NCI-H146 treated with DMSO at 0.1 percent for 48 hours (cell line): Measurements from ENCODE around the gene PLEKHM1.
"Not testable (repeated sequence)": the region's sequence is repeated elsewhere in the genome, so short reads cannot be mapped to it uniquely, and the experiment has no call there.

Experiments
- DNase-seq: peaks from one replicate; lab custom pipeline; 2025; ENCODE audit not compliant: unreplicated experiment; lab: John Stamatoyannopoulos, UW

PLEKHM1 gene

GRCh38 chr17:45461524-45462327, 28.8 kb downstream of the PLEKHM1 start:
- not testable (repeated sequence) for DNase-seq

GRCh38 chr17:45460422-45460821, 30.1 kb downstream of the PLEKHM1 start:
- DNase-seq = not testable (repeated sequence)

DNA sequence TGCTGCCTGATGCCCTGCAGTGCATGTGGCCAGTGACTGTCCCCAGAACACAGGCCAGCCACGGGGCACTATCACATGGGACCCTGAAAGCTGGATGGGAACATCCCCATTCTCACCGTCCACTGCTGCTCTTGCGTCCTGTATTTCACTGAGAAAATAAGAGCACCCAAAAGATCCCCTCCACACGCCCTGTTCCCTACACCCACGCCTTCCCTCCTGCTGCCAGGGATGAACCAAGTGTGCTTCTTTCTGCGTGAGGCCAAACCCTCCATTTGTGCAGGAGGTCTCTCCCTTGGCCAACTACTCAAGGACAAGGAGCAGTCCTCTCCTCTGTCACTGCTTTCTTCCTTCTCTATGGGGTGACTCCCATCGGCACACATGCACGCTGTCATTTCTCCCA, 36.2 kb downstream of the PLEKHM1 start:
- not testable (repeated sequence) for DNase-seq

DNA sequence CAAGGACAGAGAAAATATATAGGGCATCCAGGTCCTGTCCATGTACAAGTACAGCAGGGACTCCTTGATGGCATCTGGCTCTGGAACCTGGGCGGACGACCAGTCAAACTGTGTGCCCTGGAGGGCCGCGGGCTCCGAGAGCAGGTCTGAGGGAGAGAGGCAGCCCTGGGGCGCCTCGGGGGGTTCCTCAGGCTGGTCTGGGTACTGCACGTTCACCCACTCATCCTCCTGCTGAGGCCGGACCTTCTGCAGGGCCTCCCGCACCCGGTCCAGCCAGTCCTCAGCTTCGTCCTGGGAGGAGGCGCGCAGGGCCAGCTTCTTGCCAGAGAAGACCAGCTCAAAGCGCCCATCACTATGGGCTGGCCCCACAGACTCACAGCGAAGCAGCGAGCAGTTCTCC, 36.8 kb downstream of the PLEKHM1 start:
- not testable (repeated sequence) for DNase-seq

GRCh38 chr17:45453225-45453534, 37.3 kb downstream of the PLEKHM1 start:
- DNase-seq = not testable (repeated sequence)

DNA sequence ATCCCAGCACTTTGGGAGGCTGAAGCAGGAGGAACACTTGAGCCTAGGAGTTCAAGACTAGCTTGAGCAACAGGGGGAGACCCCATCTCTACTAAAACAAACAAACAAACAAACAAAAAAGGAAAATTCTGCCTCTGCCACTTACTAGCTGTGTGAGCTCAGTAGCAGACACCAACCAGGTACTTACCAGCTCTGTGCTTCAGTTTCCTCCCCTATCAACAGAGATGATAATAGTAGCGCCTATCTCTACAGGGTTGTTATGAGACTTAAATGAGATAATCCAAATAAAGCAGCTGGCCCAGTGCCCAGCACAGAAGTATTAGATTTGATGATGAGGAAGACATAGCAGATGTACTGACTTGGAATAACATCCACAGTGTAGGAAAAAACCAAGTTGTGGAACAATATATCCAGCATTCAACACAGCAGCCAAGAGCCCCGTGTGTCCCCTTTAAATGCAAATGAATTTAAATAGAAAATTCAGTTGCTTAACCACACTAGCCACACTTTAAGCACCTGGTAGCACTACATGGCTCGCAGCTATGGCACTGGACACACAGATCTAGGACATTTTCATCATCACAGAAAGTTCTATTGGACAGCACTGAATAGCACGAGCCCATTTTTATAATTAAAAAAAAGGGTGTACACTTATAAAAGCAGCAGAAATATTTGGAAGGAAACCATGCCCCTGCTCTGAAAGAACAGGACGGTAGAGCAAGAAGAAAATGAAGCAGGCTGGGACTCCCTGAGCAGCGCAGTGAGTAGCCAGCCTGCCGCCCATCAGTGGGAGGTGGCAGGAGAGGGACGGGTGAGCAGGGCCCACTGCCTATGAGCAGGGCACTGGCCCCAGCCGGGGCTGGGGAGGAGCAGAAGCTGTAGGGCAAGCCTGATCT, 37.9 kb downstream of the PLEKHM1 start:
- not testable (repeated sequence) for DNase-seq

- not testable (repeated sequence) for DNase-seq
These were observed 38.9 kb downstream of the PLEKHM1 start for GRCh38 chr17:45451660-45452059.

DNA sequence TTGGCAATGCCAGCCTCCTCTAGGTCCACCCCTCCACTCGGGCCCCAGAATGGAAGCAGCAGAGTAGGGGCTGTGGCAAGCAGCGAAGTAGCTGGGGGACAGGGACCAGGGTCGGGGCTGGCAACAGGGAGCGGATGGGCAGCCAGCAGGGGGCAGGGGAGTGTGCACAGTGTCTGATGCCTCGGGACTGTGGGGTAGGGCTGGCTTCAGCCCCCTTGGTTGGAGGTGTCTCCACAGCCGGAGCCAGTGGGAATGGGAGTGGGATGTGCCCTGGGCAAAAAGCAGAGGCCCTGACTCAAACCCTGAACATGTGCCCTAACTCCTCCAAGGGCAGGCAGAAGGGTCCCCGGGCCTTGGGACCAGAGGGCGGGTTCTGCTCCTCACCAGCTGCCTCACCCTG, 39.4 kb downstream of the PLEKHM1 start:
- DNase-seq = no peak

DNA sequence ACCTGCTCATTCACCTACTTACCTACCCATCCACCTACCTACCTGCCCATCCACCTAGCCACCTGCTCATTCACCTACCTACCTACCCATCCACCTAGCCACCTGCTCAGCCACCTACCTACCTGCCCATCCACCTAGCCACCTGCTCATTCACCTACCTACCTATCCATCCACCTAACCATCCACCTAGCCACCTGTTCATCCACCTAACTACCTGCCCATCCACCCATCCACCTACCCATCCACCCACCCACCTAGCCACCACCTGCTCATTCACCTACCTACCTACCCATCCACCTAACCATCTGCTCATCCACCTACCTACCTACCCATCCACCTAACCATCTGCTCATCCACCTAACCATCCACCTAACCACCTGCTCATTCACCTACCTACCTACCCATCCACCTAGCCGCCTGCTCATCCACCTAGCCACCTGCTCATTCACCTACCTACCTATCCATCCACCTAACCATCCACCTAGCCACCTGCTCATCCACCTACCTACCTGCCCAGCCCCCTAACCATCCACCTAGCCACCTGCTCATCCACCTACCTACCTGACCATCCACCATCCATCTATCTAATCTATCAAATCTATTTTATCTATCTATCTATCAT, 40.7 kb downstream of the PLEKHM1 start:
- not testable (repeated sequence) for DNase-seq

DNA sequence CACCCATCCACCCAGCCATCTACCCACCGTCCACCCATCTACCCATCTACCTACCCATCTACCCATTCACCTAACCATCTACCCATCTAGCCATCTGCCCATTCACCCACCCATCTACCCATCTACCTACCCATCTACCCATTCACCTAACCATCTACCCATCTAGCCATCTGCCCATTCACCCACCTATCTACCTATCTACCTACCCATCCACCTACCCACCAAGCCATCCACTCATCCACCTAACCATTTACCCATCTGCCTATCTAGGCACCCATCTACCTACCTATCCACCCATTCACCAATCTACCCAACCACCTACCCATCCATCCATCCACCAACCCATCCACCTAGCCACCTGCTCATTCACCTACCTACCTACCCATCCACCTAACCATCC, 41.3 kb downstream of the PLEKHM1 start:
- DNase-seq = not testable (repeated sequence)

DNA sequence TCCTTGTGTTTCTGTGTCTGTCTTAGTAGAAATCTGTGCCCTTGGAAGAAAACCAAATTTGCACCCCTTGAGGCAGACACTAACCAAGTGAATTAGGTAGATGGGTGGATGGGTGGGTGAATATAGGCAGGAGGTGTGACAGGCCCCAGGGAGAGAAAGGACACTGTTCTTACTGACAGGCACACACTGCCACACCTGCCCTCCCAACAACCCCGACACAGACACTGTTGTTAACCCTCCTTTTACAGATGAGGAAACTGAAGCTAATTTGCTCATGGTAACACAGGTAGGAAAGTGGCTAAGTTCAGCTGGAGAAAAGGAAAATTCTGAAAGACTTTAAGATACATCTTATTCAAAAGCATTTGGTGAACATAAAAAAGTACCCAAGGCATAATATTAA, 42.0 kb downstream of the PLEKHM1 start:
- not testable (repeated sequence) for DNase-seq

GRCh38 chr17:45448066-45448465, 42.5 kb downstream of the PLEKHM1 start:
- not testable (repeated sequence) for DNase-seq

GRCh38 chr17:45447650-45448049, 42.9 kb downstream of the PLEKHM1 start:
- DNase-seq = not testable (repeated sequence)

DNA sequence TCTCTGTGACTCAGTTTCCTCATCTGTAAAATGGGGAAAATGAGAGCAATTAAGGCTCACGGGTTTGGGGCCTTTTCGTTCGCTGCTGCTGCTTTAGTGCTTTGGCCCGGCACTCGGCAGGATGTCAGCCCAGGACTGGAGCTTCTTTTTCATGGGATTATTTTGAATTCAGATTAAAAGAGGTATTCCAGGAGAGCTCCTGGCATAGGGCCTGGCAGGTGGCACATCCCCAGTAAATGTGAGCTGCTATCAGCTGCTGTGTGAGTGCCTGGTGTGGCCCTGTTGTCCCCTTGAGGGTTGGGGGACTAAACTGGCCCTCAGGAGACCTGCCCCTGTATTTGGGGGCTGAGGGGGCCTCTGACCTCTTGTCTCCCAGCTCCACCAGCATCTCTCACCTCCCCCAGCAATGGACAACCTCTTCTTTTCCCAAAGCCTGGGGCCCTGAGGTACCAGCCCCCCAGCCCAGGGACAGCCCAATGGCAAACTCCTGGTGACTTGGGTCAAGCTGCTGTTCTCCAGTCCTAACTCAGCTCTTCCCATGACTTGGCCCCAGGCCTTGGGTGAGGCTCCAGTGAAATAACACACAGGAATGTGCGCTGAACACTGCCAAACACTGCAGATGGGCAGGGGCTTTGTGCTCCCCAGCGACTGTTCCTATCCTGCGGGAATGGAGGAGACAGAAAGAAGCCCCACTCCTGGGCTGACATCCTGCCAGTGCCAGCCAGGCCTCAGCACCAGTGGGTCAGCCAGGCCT, 43.5 kb downstream of the PLEKHM1 start:
- DNase-seq = not testable (repeated sequence)

GRCh38 chr17:45445901-45446743, 44.4 kb downstream of the PLEKHM1 start:
- not testable (repeated sequence) for DNase-seq

- DNase-seq = not testable (repeated sequence)
These were observed 45.4 kb downstream of the PLEKHM1 start for GRCh38 chr17:45444856-45445820.

DNA sequence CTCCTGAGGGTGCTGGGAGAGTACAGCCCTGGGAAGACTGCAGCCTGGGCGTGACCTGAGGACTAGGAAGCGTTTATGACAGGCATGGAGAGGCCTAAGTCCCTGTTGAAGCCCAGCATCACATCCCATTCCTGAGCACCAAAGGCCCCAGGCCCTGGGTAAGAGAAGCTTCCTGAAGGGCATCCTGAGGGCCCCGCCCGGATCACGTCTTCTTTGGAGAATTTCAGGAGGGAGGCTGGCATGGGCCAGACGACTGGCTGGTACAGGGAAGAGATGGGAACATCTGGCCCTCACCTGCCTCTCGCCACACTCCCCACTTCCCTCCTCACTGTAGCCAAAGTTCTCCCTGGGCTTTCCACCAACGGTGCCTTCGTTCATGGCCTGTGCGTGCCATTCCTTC, 46.2 kb downstream of the PLEKHM1 start:
- not testable (repeated sequence) for DNase-seq

DNA sequence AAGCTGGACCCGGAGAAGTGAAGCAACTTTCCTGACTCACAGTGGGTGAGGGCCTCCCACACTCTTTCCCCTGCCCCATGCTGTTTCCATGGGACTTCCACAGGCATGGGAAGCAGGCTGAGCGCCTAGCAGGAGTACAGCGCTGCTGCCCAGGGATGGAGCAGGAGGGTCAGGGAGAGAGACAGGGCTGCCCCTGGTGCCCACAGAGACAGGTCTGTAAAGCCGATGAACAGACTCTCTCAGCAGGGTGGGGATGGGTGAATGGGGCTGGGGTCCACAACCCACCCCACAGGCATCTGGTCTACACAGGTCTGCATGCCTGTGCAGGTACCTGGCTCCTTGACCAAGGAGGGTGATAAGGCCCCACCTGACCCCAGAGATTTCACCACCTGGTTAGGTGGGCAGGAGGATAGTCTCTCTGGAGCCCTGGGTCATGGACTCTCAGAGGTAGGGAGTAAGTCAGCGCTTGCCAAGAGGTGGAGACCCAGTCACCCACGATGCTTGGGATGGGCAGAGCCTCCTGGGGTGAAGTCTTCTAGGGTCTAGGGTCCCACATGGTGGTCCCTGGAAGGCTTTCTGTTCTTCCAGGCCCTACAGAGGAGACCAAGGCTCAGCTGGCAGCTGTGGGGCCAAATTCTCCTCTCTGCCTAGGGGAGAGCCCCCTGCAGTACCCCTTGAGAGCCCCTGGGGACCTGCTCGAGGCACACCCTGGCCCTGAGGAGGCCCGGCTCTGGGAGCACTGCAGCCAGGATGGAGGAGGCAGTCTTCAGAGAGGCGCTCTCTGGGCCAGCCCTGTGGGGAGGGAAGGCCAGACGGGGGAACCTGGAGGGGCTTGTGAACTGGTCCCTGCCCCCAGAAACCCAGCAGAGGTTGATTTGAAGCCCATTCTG, 46.9 kb downstream of the PLEKHM1 start:
- DNase-seq = not testable (repeated sequence)
